HepG2 (cell line): ENCODE measurements around the gene FAM114A2.

ENCODE experiments used
- DPF2 ChIP-seq: sonication (generic); formaldehyde crosslinking; IDR thresholded peaks from 2 replicates; pipeline ENCODE4 v1.4.0; 2020; ENCODE audit warnings: mild to moderate bottlenecking, low read depth, missing genetic modification reagents, borderline replicate concordance
- EP300 ChIP-seq, 3 experiments: sonication (generic) in 1 of 3; formaldehyde crosslinking in 1 of 3; IDR thresholded peaks; 2 replicates each; pipeline versions ENCODE4 v1.5.1 to v1.6.1; 2011 to 2020; ENCODE audit warnings: low read depth in 2 of 3, low read length in 2 of 3, borderline replicate concordance in 1 of 3, improper control_type of control experiment in 1 of 3, mild to moderate bottlenecking in 1 of 3, missing genetic modification reagents in 1 of 3, moderate library complexity in 1 of 3
- MEIS2 ChIP-seq: sonication (generic); formaldehyde crosslinking; IDR thresholded peaks from 2 replicates; pipeline ENCODE4 v1.9.0; 2021; ENCODE audit warnings: mild to moderate bottlenecking, missing genetic modification reagents

- TF ChIP-seq EP300 (IDR thresholded peaks at IDR 0.05; ENCODE audit: low read depth in 2 of 2, low read length in 2 of 2) (no peak), EP300 (CRISPR knock-in tag; IDR thresholded peaks at IDR 0.05; ENCODE audit: borderline replicate concordance) (no peak), MEIS2 (CRISPR knock-in tag) (no peak), DPF2 (CRISPR knock-in tag) (no peak)
These were observed 97.4 kb downstream of the FAM114A2 start for GRCh38 chr5:153941265-153941664.
